HG02571 (cell line): ENCODE data around the gene PGAP2.
A peak's percentile ranks its signal among the peaks of the same experiment; 100 is the strongest.
"Not testable (repeated sequence)": the region's sequence is repeated elsewhere in the genome, so short reads cannot be mapped to it uniquely, and the experiment has no call there.

Experiments
- ATAC-seq: cut with Tn5 transposase; IDR thresholded peaks from one replicate; pipeline ENCODE4 v1.9.1; 2021; ENCODE audit warnings: mild to moderate bottlenecking, moderate library complexity; ENCODE audit not compliant: unreplicated experiment

Gene PGAP2

GRCh38 chr11:3803726-3804495, 4.4 kb upstream of the PGAP2 start:
- no peak for ATAC-seq

- peak; percentile 68 for ATAC-seq
Observed at GRCh38 chr11:3808861-3809623, 682 bp downstream of the PGAP2 start.

- no peak for ATAC-seq
Observed at GRCh38 chr11:3809624-3809928, 1.2 kb downstream of the PGAP2 start.

- no peak for ATAC-seq
Observed at GRCh38 chr11:3810446-3810845, 2.1 kb downstream of the PGAP2 start.

GRCh38 chr11:3810951-3811350, 2.6 kb downstream of the PGAP2 start:
- ATAC-seq: no peak

GRCh38 chr11:3814832-3815231, 6.5 kb downstream of the PGAP2 start:
- ATAC-seq: not testable (repeated sequence)

GRCh38 chr11:3815845-3816244, 7.5 kb downstream of the PGAP2 start:
- ATAC-seq: no peak

- no peak for ATAC-seq
Observed at GRCh38 chr11:3816673-3817072, 8.3 kb downstream of the PGAP2 start.

- no peak for ATAC-seq
Observed at GRCh38 chr11:3817181-3817800, 8.9 kb downstream of the PGAP2 start.

GRCh38 chr11:3820971-3821370, 12.6 kb downstream of the PGAP2 start:
- no peak for ATAC-seq

GRCh38 chr11:3822312-3822711, 14.0 kb downstream of the PGAP2 start:
- ATAC-seq: no peak

- no peak for ATAC-seq
Observed at GRCh38 chr11:3823303-3823702, 14.9 kb downstream of the PGAP2 start.

- no peak for ATAC-seq
Observed at GRCh38 chr11:3823762-3824506, 15.6 kb downstream of the PGAP2 start.

- peak; percentile 70 for ATAC-seq
Observed at GRCh38 chr11:3824714-3825472, 16.5 kb downstream of the PGAP2 start.

GRCh38 chr11:3825473-3826154, 17.3 kb downstream of the PGAP2 start:
- ATAC-seq: no peak

GRCh38 chr11:3826721-3827120, 18.4 kb downstream of the PGAP2 start:
- no peak for ATAC-seq

GRCh38 chr11:3827434-3828186, 19.2 kb downstream of the PGAP2 start:
- no peak for ATAC-seq

GRCh38 chr11:3830088-3830487, 21.7 kb downstream of the PGAP2 start:
- ATAC-seq: no peak

GRCh38 chr11:3830730-3831129, 22.4 kb downstream of the PGAP2 start:
- ATAC-seq: no peak
